H1 (cell line): ENCODE data around the gene PRXL2A. TPM values are rescaled to one million over a fixed set of nuclear protein-coding genes. Genes with fewer than 3 reads are reported as not detected.

Experiments
- CTCF ChIA-PET: fragments of 300-600 bp; sonication (Branson Sonifier 250); formaldehyde crosslinking; loops from one replicate; lab custom pipeline; 2021; ENCODE audit not compliant: partially characterized antibody; lab: Charles Lee
- POLR2A ChIA-PET: fragments of 300-600 bp; sonication (Branson Sonifier 250); formaldehyde crosslinking; loops from one replicate; lab custom pipeline; 2021; ENCODE audit warnings: inconsistent platforms; ENCODE audit not compliant: partially characterized antibody; lab: Charles Lee
- DNase-seq, 2 experiments: peaks; one replicate each; pipeline versions ENCODE4 v3.0.0 to v3.0.0-alpha.2; 2010 to 2022; ENCODE audit warnings: low spot score in 2 of 2, low read depth in 1 of 2, mixed read lengths in 1 of 2
- FAIRE-seq: peaks from 2 replicates; lab custom pipeline; 2011; peaks lifted over from hg19 to GRCh38; lab: Jason Lieb, UNC
- H2AFZ ChIP-seq: 2 replicates; pipeline ENCODE4 v1.8.1; 2012; ENCODE audit warnings: low read length, inconsistent platforms
- H2AK5ac ChIP-seq: 2 replicates; pipeline ENCODE4 v1.6.1; 2013; ENCODE audit warnings: low read depth, low read length
- H2BK120ac ChIP-seq: replicated peaks from 2 replicates; pipeline ENCODE3; 2013; ENCODE audit warnings: low read depth, low read length, inconsistent platforms
- H2BK12ac ChIP-seq: 2 replicates; pipeline ENCODE4 v1.6.1; 2013; ENCODE audit warnings: low read depth, low read length
- H2BK15ac ChIP-seq: 2 replicates; pipeline ENCODE4 v1.6.1; 2013; ENCODE audit warnings: low read length
- H2BK20ac ChIP-seq: 2 replicates; pipeline ENCODE4 v1.6.1; 2013; ENCODE audit warnings: low read length
- H2BK5ac ChIP-seq: 2 replicates; pipeline ENCODE4 v1.6.1; 2013; ENCODE audit warnings: low read depth, low read length
- H3K14ac ChIP-seq: 2 replicates; pipeline ENCODE4 v1.6.1; 2013; ENCODE audit warnings: inconsistent platforms; ENCODE audit not compliant: insufficient read length
- H3K18ac ChIP-seq: 2 replicates; pipeline ENCODE4 v1.6.1; 2013; ENCODE audit warnings: low read length; ENCODE audit errors: extremely low read depth
- H3K23ac ChIP-seq: 2 replicates; pipeline ENCODE4 v1.6.1; 2013; ENCODE audit warnings: inconsistent platforms; ENCODE audit not compliant: insufficient read length
- H3K23me2 ChIP-seq: 2 replicates; pipeline ENCODE4 v1.6.1; 2013; ENCODE audit warnings: low read depth, low read length
- H3K27ac ChIP-seq: 2 replicates; pipeline ENCODE4 v1.6.1; 2011; ENCODE audit warnings: low read depth, low read length, inconsistent platforms
- H3K27me3 ChIP-seq, 4 experiments: replicated peaks in 1 of 4; 1 replicate in 1 of 4; 2 replicates in 3 of 4; pipeline versions ENCODE4 v1.6.1 to v1.8.1; 2011 to 2013; ENCODE audit warnings: low read length in 3 of 4, mild to moderate bottlenecking in 3 of 4, inconsistent platforms in 2 of 4, mixed read lengths in 2 of 4, moderate library complexity in 1 of 4; ENCODE audit not compliant: control insufficient read depth in 3 of 4, insufficient read depth in 3 of 4; ENCODE audit errors: extremely low read depth in 1 of 4
- H3K36me3 ChIP-seq, 4 experiments: 2 replicates each; pipeline versions ENCODE4 v1.6.1 to v1.8.1; 2011 to 2013; ENCODE audit warnings: mild to moderate bottlenecking in 4 of 4, low read length in 3 of 4, moderate library complexity in 2 of 4, control low read depth in 1 of 4, inconsistent platforms in 1 of 4; ENCODE audit not compliant: insufficient read depth in 4 of 4, control insufficient read depth in 2 of 4
- H3K4ac ChIP-seq: replicated peaks from 2 replicates; pipeline ENCODE3; 2013; ENCODE audit warnings: low read length, low read depth, mixed read lengths, inconsistent platforms; ENCODE audit not compliant: insufficient read length
- H3K4me1 ChIP-seq, 4 experiments: replicated peaks in 1 of 4; 1 replicate in 1 of 4; 2 replicates in 3 of 4; pipeline versions ENCODE4 v1.6.1 to v1.8.1; 2011 to 2013; ENCODE audit warnings: low read length in 3 of 4, inconsistent platforms in 2 of 4, mixed read lengths in 1 of 4; ENCODE audit not compliant: insufficient read depth in 4 of 4, control insufficient read depth in 3 of 4
- H3K4me2 ChIP-seq, 2 experiments: 2 replicates each; pipeline versions ENCODE4 v1.6.1 to v1.8.1; 2011 to 2013; ENCODE audit warnings: low read depth in 2 of 2, low read length in 2 of 2, control low read depth in 1 of 2, inconsistent platforms in 1 of 2, mild to moderate bottlenecking in 1 of 2; ENCODE audit not compliant: insufficient read depth in 1 of 2
- H3K4me3 ChIP-seq, 4 experiments: fragments of 200-600, 300-600 bp in 1 of 4; sonication (generic), shearing (Covaris generic), sonication (Bioruptor Twin) in 1 of 4; 2 replicates each; pipeline versions ENCODE4 v1.5.1 to v1.8.1; 2011 to 2016; ENCODE audit warnings: low read length in 4 of 4, low read depth in 3 of 4, control low read depth in 2 of 4, inconsistent platforms in 2 of 4, mild to moderate bottlenecking in 2 of 4, mixed read lengths in 1 of 4, moderate library complexity in 1 of 4; ENCODE audit not compliant: insufficient read depth in 2 of 4; ENCODE audit errors: extremely low read depth in 1 of 4
- H3K56ac ChIP-seq: replicated peaks from 2 replicates; pipeline ENCODE3; 2013; ENCODE audit warnings: low read depth, mild to moderate bottlenecking, mixed read lengths, low read length, inconsistent platforms; ENCODE audit not compliant: insufficient read length
- H3K79me1 ChIP-seq: 2 replicates; pipeline ENCODE4 v1.6.1; 2013; ENCODE audit warnings: low read depth, low read length, control low read depth
- H3K79me2 ChIP-seq, 2 experiments: 2 replicates each; pipeline versions ENCODE4 v1.6.1 to v1.8.1; 2012 to 2013; ENCODE audit warnings: low read length in 2 of 2, mild to moderate bottlenecking in 2 of 2, inconsistent platforms in 1 of 2; ENCODE audit not compliant: insufficient read depth in 2 of 2, control insufficient read depth in 1 of 2
- H3K9ac ChIP-seq, 4 experiments: replicated peaks in 1 of 4; 1 replicate in 1 of 4; 2 replicates in 3 of 4; pipeline versions ENCODE4 v1.6.1 to v1.8.1; 2011 to 2013; ENCODE audit warnings: low read depth in 3 of 4, low read length in 3 of 4, control low read depth in 2 of 4, mild to moderate bottlenecking in 2 of 4, moderate library complexity in 2 of 4, inconsistent platforms in 1 of 4; ENCODE audit errors: extremely low read depth in 1 of 4
- H3K9me3 ChIP-seq, 2 experiments: 2 replicates each; pipeline versions ENCODE4 v1.6.1 to v1.8.1; 2012 to 2013; ENCODE audit warnings: mild to moderate bottlenecking in 2 of 2, moderate library complexity in 2 of 2, control low read depth in 1 of 2, inconsistent platforms in 1 of 2, low read depth in 1 of 2, low read length in 1 of 2, mixed read lengths in 1 of 2; ENCODE audit not compliant: insufficient read depth in 2 of 2
- H4K20me1 ChIP-seq, 2 experiments: replicated peaks in 1 of 2; 2 replicates each; pipeline versions ENCODE3 to v1.8.1; 2011 to 2013; ENCODE audit warnings: inconsistent platforms in 2 of 2, low read length in 2 of 2, mild to moderate bottlenecking in 1 of 2; ENCODE audit not compliant: insufficient read depth in 2 of 2, control insufficient read depth in 1 of 2
- H4K5ac ChIP-seq: 2 replicates; pipeline ENCODE4 v1.6.1; 2013; ENCODE audit warnings: low read length, low read depth, mixed read lengths, inconsistent platforms; ENCODE audit not compliant: insufficient read length
- H4K8ac ChIP-seq: 2 replicates; pipeline ENCODE4 v1.8.0; 2013; ENCODE audit warnings: mild to moderate bottlenecking, moderate library complexity, low read length, inconsistent platforms; ENCODE audit not compliant: insufficient read depth; ENCODE audit errors: extremely low read depth
- H4K91ac ChIP-seq: replicated peaks from 2 replicates; pipeline ENCODE3; 2013; ENCODE audit warnings: low read length, mixed read lengths, inconsistent platforms; ENCODE audit not compliant: insufficient read length
- CBX5 ChIP-seq: fragments of 300-800, 300-1000 bp; sonication (generic); IDR thresholded peaks from 2 replicates; pipeline ENCODE4 v1.7.1; 2016; ENCODE audit warnings: antibody characterized with exemption, low read length, low read depth
- MAFK ChIP-seq: IDR thresholded peaks from 2 replicates; pipeline ENCODE4 v1.6.1; 2012; ENCODE audit warnings: low read depth, mild to moderate bottlenecking, improper control_type of control experiment, low read length
- WGBS, 2 experiments: shearing (Covaris generic) in 1 of 2; methylation state at CpG; one replicate each; pipeline versions ENCODE4 v1.1.6 to v1.1.7; 2013 to 2015; ENCODE audit warnings: low lambda C conversion rate in 2 of 2, mixed read lengths in 2 of 2, inconsistent platforms in 1 of 2, low coverage in 1 of 2, missing lambda C conversion rate in 1 of 2; ENCODE audit not compliant: insufficient replicate concordance in 2 of 2, insufficient coverage in 1 of 2, insufficient read length in 1 of 2; ENCODE audit errors: extremely low coverage in 1 of 2, missing lambda C conversion rate in 1 of 2; 5-methylcytosine and 5-hydroxymethylcytosine counted together
- polyA plus RNA-seq, 7 experiments: library from polyadenylated mRNA; depleted of rRNA in 3 of 7; stranded (reverse) in 5 of 7; unstranded in 2 of 7; fragments of >200 nt in 5 of 7; fragments of 200-250 nt in 2 of 7; gene quantifications; 1 replicate in 5 of 7; 2 replicates in 1 of 7; 4 replicates in 1 of 7; pipeline versions ENCODE4 v1.2.1 to v1.2.3, GENCODE V29; 2011 to 2013; ENCODE audit warnings: missing spikeins in 2 of 7, mixed read lengths in 2 of 7
- total RNA-seq: library from RNA; stranded (reverse); fragmentation: NEBNext Ultra II Directional; extraction: Animal tissue kit (Norgen Biotek cat#: 25700); gene quantifications from 2 replicates; pipeline ENCODE4 v1.2.1, GENCODE V29; 2021

Gene PRXL2A
- total and polyA plus RNA-seq, 2 of the 8 experiments (the other 6 are each of a cell fraction or from before 2014, with no cell fraction given) = 13.4 to 58.3 TPM

- no peak for FAIRE-seq
- TF ChIP-seq MAFK = no peak
- TF ChIP-seq CBX5 = no peak
- TF ChIP-seq, all 59 proteins: peak for 0
- CTCF ChIA-PET = interaction anchor here (0.6 to 3.1 kb wide), 8 partner anchors 9 to 185 kb away, joined by 3 to 22 read pairs (median 4); no protein-coding TSS in a partner anchor
- Histone ChIP-seq H3K79me2 (peaks cover 0 to 22% of the 10 kb centered on the region in 2 experiments; a peak in 2 of 4 replicates), H3K18ac (no peak overlapping the region), H3K4ac (no peak overlapping the region), H3K79me1 (peaks cover 5% of the 10 kb centered on the region), H4K8ac (no peak overlapping the region), H3K23ac (no peak overlapping the region), H2BK5ac (no peak overlapping the region), H3K56ac (no peak overlapping the region), H3K9me3 (no peaks in the 10 kb centered on the region), H2BK15ac (no peak overlapping the region), H4K20me1 (peaks cover 19 to 37% of the 10 kb centered on the region in 2 experiments), H3K27ac (no peak overlapping the region), H2BK20ac (no peak overlapping the region), H3K27me3 (peaks cover 0 to 12% (median 10%) of the 10 kb centered on the region in 4 experiments; a peak in 4 of 7 replicates), H3K4me3 (no peak overlapping the region), H2BK12ac (no peak overlapping the region), H2BK120ac (no peak overlapping the region), H3K14ac (no peak overlapping the region), H2AK5ac (no peak overlapping the region), H2AFZ (no peak overlapping the region), H3K9ac (no peak overlapping the region), H4K5ac (no peak overlapping the region), H3K4me1 (peaks cover 4 to 12% (median 10%) of the 10 kb centered on the region in 4 experiments), H3K4me2 (no peak overlapping the region), H3K23me2 (peaks cover 9% of the 10 kb centered on the region; the same call in 1 of the 2 replicates), H3K36me3 (no peaks in the 10 kb centered on the region; a peak in 3 of 8 replicates), H4K91ac (no peak overlapping the region)
- WGBS, 2 experiments = 100% methylated on average over 1 of the region's 1 CpG; no CpG with 5 or more reads in 1 of the 2 experiments
- POLR2A ChIA-PET = no interaction called here
- no peak for DNase-seq
These were observed 3.4 kb downstream of the PRXL2A start for GRCh38 chr10:80411681-80412220.
